ENCODE results near the gene TMEM134. TPM values are rescaled to one million over a fixed set of nuclear protein-coding genes. Genes with fewer than 3 reads are reported as not detected.
A peak's percentile ranks its signal among the peaks of the same experiment; 100 is the strongest.

Gene TMEM134
- total RNA-seq, 2 experiments from 2014 or later, result 63.2 to 69.1 TPM

GRCh38 chr11:67441098-67441563 lies 27.9 kb downstream of the TMEM134 start:
- Mint-ChIP-seq H3K4me1 (peaks cover 44% of the 10 kb centered on the region), H3K9me3 (no peaks in the 10 kb centered on the region), H3K27ac (peak overlapping the region; percentile 96), H3K36me3 (peaks cover 20% of the 10 kb centered on the region), H3K4me3 (peak overlapping the region; percentile 37), H3K27me3 (no peaks in the 10 kb centered on the region)
- POLR2A ChIA-PET, result interaction anchor here (0.8 to 16.3 kb wide), 8 partner anchors 10 to 42 kb away, joined by 4 to 491 read pairs (median 5); partner anchors contain the start of genes AIP, CARNS1, PPP1CA and RPS6KB2
- ATAC-seq (ENCODE audit: low read depth) (no peak), DNase-seq (no peak)

GRCh38 chr11:67440229-67441097 lies 28.6 kb downstream of the TMEM134 start:
- H3K36me3 Mint-ChIP-seq, result peaks cover 25% of the 10 kb centered on the region
- peaks cover 39% of the 10 kb centered on the region for H3K4me1 Mint-ChIP-seq
- peak overlapping the region; percentile 96 for H3K27ac Mint-ChIP-seq
- POLR2A ChIA-PET, result interaction anchor here (0.8 to 16.3 kb wide), 9 partner anchors 9 to 49 kb away, joined by 4 to 491 read pairs (median 6); partner anchors contain the start of genes AIP, CARNS1, PPP1CA and RAD9A
- no peaks in the 10 kb centered on the region for H3K9me3 Mint-ChIP-seq
- ATAC-seq (ENCODE audit: low read depth) (no peak), DNase-seq (no peak)
- H3K27me3 Mint-ChIP-seq, result no peaks in the 10 kb centered on the region
- H3K4me3 Mint-ChIP-seq, result peak overlapping the region; percentile 98

GRCh38 chr11:67439321-67440228 lies 29.5 kb downstream of the TMEM134 start:
- POLR2A ChIA-PET, result interaction anchor here (0.5 to 16.3 kb wide), 13 partner anchors 8 to 207 kb away, joined by 5 to 491 read pairs (median 39); partner anchors contain the start of genes AIP, CARNS1, PITPNM1 and PPP1CA
- DNase-seq, result peak; percentile 61
- peak overlapping the region; percentile 96 for H3K27ac Mint-ChIP-seq
- ATAC-seq (ENCODE audit: low read depth), result no peak
- H3K27me3 Mint-ChIP-seq, result no peaks in the 10 kb centered on the region
- H3K4me1 Mint-ChIP-seq, result peaks cover 34% of the 10 kb centered on the region
- H3K4me3 Mint-ChIP-seq, result peak overlapping the region; percentile 98
- H3K36me3 Mint-ChIP-seq, result peaks cover 29% of the 10 kb centered on the region
- no peaks in the 10 kb centered on the region for H3K9me3 Mint-ChIP-seq

- POLR2A ChIA-PET, result interaction anchor here (0.6 to 16.3 kb wide), 25 partner anchors 7 to 210 kb away, joined by 3 to 491 read pairs (median 8); partner anchors contain the start of genes AIP, ANKRD13D, CABP4 and CARNS1
- no peaks in the 10 kb centered on the region for H3K9me3 Mint-ChIP-seq
- H3K27ac Mint-ChIP-seq, result peak overlapping the region; percentile 96
- H3K4me3 Mint-ChIP-seq, result peak overlapping the region; percentile 98
- peaks cover 29% of the 10 kb centered on the region for H3K36me3 Mint-ChIP-seq
- DNase-seq (peak; percentile 86), ATAC-seq (ENCODE audit: low read depth) (peak; percentile 43)
- no peaks in the 10 kb centered on the region for H3K27me3 Mint-ChIP-seq
- H3K4me1 Mint-ChIP-seq, result peaks cover 35% of the 10 kb centered on the region
Measured at GRCh38 chr11:67438158-67438902, 30.7 kb downstream of the TMEM134 start.

- Mint-ChIP-seq H3K27ac (peak overlapping the region; percentile 96), H3K4me3 (peak overlapping the region; percentile 98), H3K9me3 (no peaks in the 10 kb centered on the region), H3K36me3 (peaks cover 29% of the 10 kb centered on the region), H3K4me1 (peaks cover 38% of the 10 kb centered on the region), H3K27me3 (no peaks in the 10 kb centered on the region)
- DNase-seq (no peak), ATAC-seq (ENCODE audit: low read depth) (no peak)
- POLR2A ChIA-PET, result interaction anchor here (0.7 to 16.3 kb wide), 25 partner anchors 8 to 211 kb away, joined by 3 to 491 read pairs (median 8); partner anchors contain the start of genes AIP, ANKRD13D, CABP4 and CARNS1
Measured at GRCh38 chr11:67437809-67438157, 31.3 kb downstream of the TMEM134 start.

GRCh38 chr11:67437082-67437808 lies 31.8 kb downstream of the TMEM134 start, which contains the start of gene PTPRCAP:
Gene PTPRCAP, minus strand, starts transcription at chr11:67437682. Its CDS starts 63 bp downstream, at chr11:67437619.
- ATAC-seq (ENCODE audit: low read depth), result peak; percentile 46
- H3K27me3 Mint-ChIP-seq, result no peaks in the 10 kb centered on the region
- POLR2A ChIA-PET, result interaction anchor here (0.6 to 16.3 kb wide), 30 partner anchors 8 to 212 kb away, joined by 3 to 491 read pairs (median 8); partner anchors contain the start of genes AIP, ANKRD13D, CABP4 and CARNS1
- H3K36me3 Mint-ChIP-seq, result peaks cover 30% of the 10 kb centered on the region
- peak within 1 kb of the TSS; percentile 96 for H3K27ac Mint-ChIP-seq
- DNase-seq, result peak; percentile 85
- H3K9me3 Mint-ChIP-seq, result no peaks in the 10 kb centered on the region
- H3K4me1 Mint-ChIP-seq, result peaks cover 40% of the 10 kb centered on the region
- H3K4me3 Mint-ChIP-seq, result peak within 1 kb of the TSS; percentile 98

- H3K36me3 Mint-ChIP-seq, result peaks cover 37% of the 10 kb centered on the region
- POLR2A ChIA-PET, result interaction anchor here (0.6 to 16.3 kb wide), 24 partner anchors 8 to 213 kb away, joined by 3 to 491 read pairs (median 9); partner anchors contain the start of genes ACY3, AIP, CABP4 and CARNS1
- peak overlapping the region; percentile 96 for H3K27ac Mint-ChIP-seq
- no peaks in the 10 kb centered on the region for H3K9me3 Mint-ChIP-seq
- peak; percentile 40 for ATAC-seq (ENCODE audit: low read depth)
- peak overlapping the region; percentile 98 for H3K4me3 Mint-ChIP-seq
- H3K4me1 Mint-ChIP-seq, result peaks cover 47% of the 10 kb centered on the region
- H3K27me3 Mint-ChIP-seq, result no peaks in the 10 kb centered on the region
- peak; percentile 79 for DNase-seq
Measured at GRCh38 chr11:67436459-67437081, 32.5 kb downstream of the TMEM134 start.

GRCh38 chr11:67435727-67436458 lies 33.2 kb downstream of the TMEM134 start:
- DNase-seq (peak; percentile 56), ATAC-seq (ENCODE audit: low read depth) (peak; percentile 4)
- Mint-ChIP-seq H3K27ac (peak overlapping the region; percentile 96), H3K4me3 (peak overlapping the region; percentile 98), H3K27me3 (no peaks in the 10 kb centered on the region), H3K9me3 (no peaks in the 10 kb centered on the region), H3K36me3 (peaks cover 37% of the 10 kb centered on the region), H3K4me1 (peaks cover 45% of the 10 kb centered on the region)
- POLR2A ChIA-PET, result interaction anchor here (0.5 to 16.3 kb wide), 17 partner anchors 7 to 214 kb away, joined by 3 to 491 read pairs (median 32); partner anchors contain the start of genes ACY3, AIP, CARNS1 and PITPNM1

GRCh38 chr11:67435031-67435726 lies 33.9 kb downstream of the TMEM134 start:
- H3K27me3 Mint-ChIP-seq, result no peaks in the 10 kb centered on the region
- H3K4me1 Mint-ChIP-seq, result peaks cover 44% of the 10 kb centered on the region
- H3K27ac Mint-ChIP-seq, result peak overlapping the region; percentile 89
- POLR2A ChIA-PET, result interaction anchor here (0.5 to 16.3 kb wide), 14 partner anchors 8 to 82 kb away, joined by 3 to 491 read pairs (median 14); partner anchors contain the start of genes AIP, CARNS1, CLCF1 and CORO1B
- H3K9me3 Mint-ChIP-seq, result no peaks in the 10 kb centered on the region
- ATAC-seq (ENCODE audit: low read depth) (no peak), DNase-seq (peak; percentile 52)
- peaks cover 40% of the 10 kb centered on the region for H3K36me3 Mint-ChIP-seq
- peak overlapping the region; percentile 98 for H3K4me3 Mint-ChIP-seq

GRCh38 chr11:67434395-67434881 lies 34.6 kb downstream of the TMEM134 start:
- Mint-ChIP-seq H3K36me3 (peaks cover 37% of the 10 kb centered on the region), H3K4me3 (peak overlapping the region; percentile 98), H3K9me3 (no peaks in the 10 kb centered on the region), H3K4me1 (peaks cover 41% of the 10 kb centered on the region), H3K27me3 (no peaks in the 10 kb centered on the region), H3K27ac (peak overlapping the region; percentile 78)
- DNase-seq (no peak), ATAC-seq (ENCODE audit: low read depth) (no peak)
- POLR2A ChIA-PET, result interaction anchor here (0.7 to 16.3 kb wide), 8 partner anchors 9 to 61 kb away, joined by 3 to 491 read pairs (median 4); partner anchors contain the start of genes CARNS1, CLCF1, CORO1B and PPP1CA
